GM12878 (cell line): Measurements from ENCODE around the gene PM20D2.

Experiments used
- CTCF ChIP-seq, 3 experiments: IDR thresholded peaks in 2 of 3; conservative IDR thresholded peaks in 1 of 3; 2 replicates each; pipeline ENCODE4 v1.5.1; 2011; ENCODE audit warnings: low read depth in 3 of 3, low read length in 3 of 3, mild to moderate bottlenecking in 3 of 3, control low read depth in 2 of 3, moderate library complexity in 2 of 3, inconsistent platforms in 1 of 3, mixed read lengths in 1 of 3; ENCODE audit not compliant: control insufficient read depth in 2 of 3, insufficient read depth in 1 of 3; ENCODE audit errors: extremely low read depth in 1 of 3
- SKIL ChIP-seq: fragments of 450-650 bp; IDR thresholded peaks from 2 replicates; pipeline ENCODE4 v1.6.1; 2017; ENCODE audit warnings: mild to moderate bottlenecking, low read depth, inconsistent platforms; ENCODE audit not compliant: poor library complexity, severe bottlenecking
- ZNF274 ChIP-seq: IDR thresholded peaks from one replicate; pipeline ENCODE4 v1.8.0; 2011; ENCODE audit not compliant: insufficient read length, insufficient read depth

GRCh38 chr6:89144354-89144906, 1.4 kb upstream of the PM20D2 start:
- TF ChIP-seq SKIL = peak; percentile 60
- no peak for TF ChIP-seq CTCF (IDR thresholded peaks at IDR 0.05 in 2 of 3, conservative IDR thresholded peaks at IDR 0.05 in 1 of 3; ENCODE audit: control insufficient read depth in 2 of 3, extremely low read depth in 1 of 3, insufficient read depth in 1 of 3, low read depth in 3 of 3, low read length in 3 of 3)
- TF ChIP-seq ZNF274 = no peak
